ENCODE measurements around the gene PACS2. TPM values are rescaled to one million over a fixed set of nuclear protein-coding genes. Genes with fewer than 3 reads are reported as not detected.

PACS2 gene
- total and polyA plus RNA-seq, 2 of the 4 experiments (the other 2 are of a cell fraction): 15.6 to 32.2 TPM

DNA sequence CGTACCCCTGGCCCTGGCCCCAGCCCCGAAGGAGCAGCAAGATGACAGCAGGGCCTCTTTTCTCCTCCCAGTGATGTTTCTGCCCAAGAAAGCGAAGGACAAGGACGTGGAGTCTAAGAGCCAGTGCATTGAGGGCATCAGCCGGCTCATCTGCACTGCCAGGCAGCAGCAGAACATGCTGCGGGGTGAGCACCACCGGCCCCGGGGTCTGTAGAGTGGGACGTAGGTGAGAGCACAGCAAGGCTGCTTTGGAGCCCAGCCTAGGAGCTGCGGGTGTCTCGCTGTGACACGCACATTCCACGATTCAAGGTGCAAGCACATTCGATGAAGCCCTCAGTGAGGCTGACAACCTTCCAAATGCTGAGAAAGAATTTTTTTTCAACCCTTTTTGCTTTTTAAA lies 78.6 kb downstream of the PACS2 start:
- no peak overlapping the region for H3K56ac ChIP-seq (ENCODE audit: extremely low read depth, insufficient read depth, low read length)
- no peak overlapping the region for H4K5ac ChIP-seq (ENCODE audit: low read depth, low read length)
- no peaks in the 10 kb centered on the region for H4K20me1 ChIP-seq (ENCODE audit: insufficient read depth, low read length)
- ChIA-PET POLR2A (ENCODE audit: unreplicated experiment) (no interaction called here), CTCF (no interaction called here)
- peaks cover 0 to 9% of the 10 kb centered on the region in 2 experiments; a peak in 1 of 4 replicates for H3K79me1 ChIP-seq (ENCODE audit: low read depth in 1 of 2, low read length in 2 of 2)
- H3K4me2 ChIP-seq (ENCODE audit: low read depth, low read length): no peak overlapping the region
- H2BK5ac ChIP-seq (ENCODE audit: low read depth, low read length, poor library complexity, severe bottlenecking): no peak overlapping the region
- H3K14ac ChIP-seq (replicated peaks; ENCODE audit: low read depth, low read length): no peak overlapping the region
- no peak overlapping the region for H4K8ac ChIP-seq (ENCODE audit: low read depth in 2 of 2, low read length in 2 of 2)
- WGBS, 2 experiments (ENCODE audit: extremely low coverage in 2 of 2, insufficient read length in 1 of 2): 93% methylated on average over 5 of the region's 14 CpGs; no CpG with 5 or more reads in 1 of the 2 experiments
- H3K4me1 ChIP-seq (ENCODE audit: control insufficient read depth, insufficient read depth, low read length): peaks cover 2% of the 10 kb centered on the region; the same call in 1 of the 2 replicates
- in situ Hi-C loops (cut with MboI; ENCODE audit: low sequenced_read_pairs): no loop called here
- H2BK120ac ChIP-seq (ENCODE audit: low read depth, low read length): no peak overlapping the region
- no peaks in the 10 kb centered on the region for H3K27me3 ChIP-seq (ENCODE audit: control insufficient read depth, insufficient read depth, low read length)
- no peaks in the 10 kb centered on the region for H3K9me3 ChIP-seq (ENCODE audit: control insufficient read depth, insufficient read depth, low read length)
- no peak overlapping the region for H3K27ac ChIP-seq (ENCODE audit: insufficient read depth, low read length)
- no peak overlapping the region for H2BK15ac ChIP-seq (ENCODE audit: low read depth, low read length)
- no TSS peak for BruUV-seq (replicated peaks)
- ATAC-seq (ENCODE audit: low read depth) (no peak), DNase-seq (no peak)
- H3K23ac ChIP-seq (ENCODE audit: low read depth, low read length): no peak overlapping the region
- peaks cover 4% of the 10 kb centered on the region; the same call in 1 of the 2 replicates for H3K36me3 ChIP-seq (ENCODE audit: control insufficient read depth, insufficient read depth, low read length)
- no peak overlapping the region for H3K4ac ChIP-seq (ENCODE audit: low read depth, low read length)
- intact Hi-C loops (cut with micrococcal nuclease): no loop called here
- TF ChIP-seq FOS (IDR thresholded peaks at IDR 0.05; ENCODE audit: low read depth, low read length): no peak
- TF ChIP-seq RFX5 (IDR thresholded peaks at IDR 0.05; ENCODE audit: low read depth, low read length): no peak
- TF ChIP-seq RAD21 (IDR thresholded peaks at IDR 0.05; ENCODE audit: low read length): no peak
- TF ChIP-seq MXI1 (IDR thresholded peaks at IDR 0.05; ENCODE audit: borderline replicate concordance, low read depth, low read length): no peak
- no peak for TF ChIP-seq MAFK (IDR thresholded peaks at IDR 0.05; ENCODE audit: low read depth, low read length)
- TF ChIP-seq BHLHE40 (IDR thresholded peaks at IDR 0.05; ENCODE audit: low read depth, low read length): no peak
- no peak for TF ChIP-seq POLR2A (IDR thresholded peaks at IDR 0.05; ENCODE audit: low read depth, low read length)
- TF ChIP-seq SMC3 (IDR thresholded peaks at IDR 0.05; ENCODE audit: low read depth, low read length): no peak
- no peak overlapping the region for H4K91ac ChIP-seq (ENCODE audit: insufficient read depth, low read depth, low read length)
- H3K4me3 ChIP-seq (ENCODE audit: insufficient read depth, low read depth, low read length): no peak overlapping the region
- H3K9me1 ChIP-seq (ENCODE audit: insufficient read depth, low read length): no peaks in the 10 kb centered on the region
- H2AFZ ChIP-seq (replicated peaks; ENCODE audit: low read length, poor library complexity): no peak overlapping the region
- H3K9ac ChIP-seq (ENCODE audit: low read depth, low read length): no peak overlapping the region
- H3K18ac ChIP-seq (ENCODE audit: low read depth, low read length): no peak overlapping the region
- H2AK9ac ChIP-seq (replicated peaks; ENCODE audit: low read depth, low read length, poor library complexity): no peak overlapping the region
- dilution Hi-C loops (cut with HindIII; ENCODE audit: low sequenced_read_pairs, unreplicated experiment): no loop called here
- no peak overlapping the region for H2AK5ac ChIP-seq (ENCODE audit: low read depth, low read length)
- H2BK20ac ChIP-seq (ENCODE audit: low read depth, low read length): no peak overlapping the region

All from IMR-90 (cell line).